SKM-1 treated with dmso at 0.1 percent for 144 hours (cell line): ENCODE results near the gene DDTL.
"Not testable (repeated sequence)": the region's sequence is repeated elsewhere in the genome, so short reads cannot be mapped to it uniquely, and the experiment has no call there.

Source experiments
- DNase-seq: peaks from one replicate; lab custom pipeline; 2025; ENCODE audit not compliant: unreplicated experiment; lab: John Stamatoyannopoulos, UW

The DDTL gene

DNA sequence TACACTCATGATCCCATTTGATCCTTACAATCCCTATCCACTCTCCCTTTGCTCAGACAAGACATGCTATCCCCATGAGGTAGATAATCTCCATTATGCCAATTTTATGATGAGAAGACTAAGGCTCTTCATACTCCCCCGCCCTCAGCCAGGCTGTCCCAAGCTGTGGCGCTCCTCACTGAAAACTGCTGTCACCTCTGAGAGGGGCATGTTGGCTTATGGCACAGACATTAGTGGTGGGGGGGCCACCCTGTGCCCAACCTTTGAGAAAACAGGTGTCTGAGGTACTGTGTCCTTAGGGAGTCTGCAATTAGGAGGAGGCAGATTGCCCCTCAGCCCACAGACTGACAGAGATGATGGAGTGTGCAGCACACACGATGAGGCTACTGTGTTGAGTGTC lies 2.4 kb downstream of the DDTL start:
- DNase-seq, result no peak

- no peak for DNase-seq
These were observed 3.5 kb downstream of the DDTL start for GRCh38 chr22:23970201-23970641.

GRCh38 chr22:23970816-23971486 lies 4.3 kb downstream of the DDTL start:
- DNase-seq, result no peak

DNA sequence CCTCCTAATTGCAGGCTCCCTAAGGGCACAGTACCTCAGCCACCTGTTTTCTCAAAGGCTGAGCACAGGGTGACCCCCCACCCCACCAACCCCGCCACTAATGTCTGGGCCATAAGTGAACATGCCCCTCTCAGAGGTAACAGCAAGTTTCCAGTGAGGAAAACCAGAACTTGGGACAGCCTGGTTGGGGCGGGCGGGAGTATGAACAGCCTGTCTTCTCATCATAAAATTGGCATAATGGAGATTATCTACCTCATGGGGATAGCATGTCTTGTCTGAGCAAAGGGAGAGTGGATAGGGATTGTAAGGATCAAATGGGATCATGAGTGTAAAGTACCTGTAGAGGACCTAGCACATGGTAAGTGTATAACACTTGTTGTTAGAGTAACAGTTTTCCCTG lies 5.2 kb downstream of the DDTL start:
- not testable (repeated sequence) for DNase-seq

- not testable (repeated sequence) for DNase-seq
These were observed 7.7 kb downstream of the DDTL start, which contains the start of gene DDT for GRCh38 chr22:23974345-23974744. Gene DDT (minus strand): TSS chr22:23974441. CDS start chr22:23974414, 27 bp downstream.

- not testable (repeated sequence) for DNase-seq
These were observed 8.2 kb downstream of the DDTL start for GRCh38 chr22:23974836-23975352.

- DNase-seq, result not testable (repeated sequence)
These were observed 10.6 kb downstream of the DDTL start for GRCh38 chr22:23977304-23977703.

DNA sequence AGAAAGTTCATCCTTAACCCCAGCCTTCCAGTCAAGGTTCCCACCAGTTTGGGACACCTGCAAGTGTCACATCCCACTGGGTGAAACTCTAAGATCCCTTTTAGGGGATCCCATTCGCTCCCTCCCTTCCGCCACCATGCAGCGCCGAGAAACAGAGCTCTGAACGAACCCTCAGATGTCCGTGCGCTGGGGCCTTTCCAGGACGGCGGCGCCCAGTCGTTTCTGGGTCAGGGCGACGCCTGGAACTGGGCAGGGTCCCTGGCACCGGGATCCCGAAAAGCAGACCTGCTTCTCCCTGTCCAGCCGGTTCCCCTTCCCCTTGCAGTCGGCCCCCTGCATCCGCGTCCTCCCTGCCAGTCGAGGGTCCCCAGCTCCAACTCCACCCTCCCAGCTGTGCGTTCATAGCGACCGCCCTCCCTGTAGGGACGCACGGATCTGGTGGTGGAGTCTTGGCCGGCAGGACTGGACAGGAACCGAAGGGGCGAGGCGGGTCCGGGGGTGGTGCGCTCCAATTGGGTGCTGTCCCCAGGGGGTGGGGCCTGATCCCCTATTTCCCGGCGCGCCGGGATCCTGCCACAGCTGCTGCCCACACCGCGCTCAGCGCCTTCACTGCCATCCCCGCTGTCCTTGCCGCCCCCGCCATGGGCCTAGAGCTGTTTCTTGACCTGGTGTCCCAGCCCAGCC lies 13.0 kb downstream of the DDTL start, which contains the start of gene GSTT2:
Gene GSTT2 (plus strand): TSS at position 578 of the 684 bp plus-strand sequence.
- not testable (repeated sequence) for DNase-seq

DNA sequence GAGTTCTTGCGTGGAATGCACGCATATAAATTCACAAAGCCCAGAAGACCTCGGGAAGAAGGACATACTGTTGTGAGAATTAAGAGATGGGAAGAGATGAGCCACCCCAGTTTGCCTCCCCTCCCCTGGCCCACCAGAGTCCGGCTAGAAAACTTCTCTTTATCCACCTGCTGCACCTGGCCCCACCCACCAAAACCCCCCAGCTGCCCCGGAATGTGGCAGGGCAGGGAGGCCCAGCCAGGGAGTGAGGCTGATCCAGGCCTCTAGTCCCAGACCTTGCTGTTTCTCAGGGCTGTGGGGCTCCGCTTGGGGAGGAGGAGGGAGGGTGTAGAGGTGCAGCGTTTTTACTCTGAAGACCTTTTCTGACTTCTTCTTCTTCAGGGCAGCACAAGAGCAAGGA lies 13.9 kb downstream of the DDTL start:
- not testable (repeated sequence) for DNase-seq

- DNase-seq, result no peak
These were observed 17.7 kb downstream of the DDTL start for GRCh38 chr22:23984430-23984829.

GRCh38 chr22:23986089-23986488 lies 19.4 kb downstream of the DDTL start:
- not testable (repeated sequence) for DNase-seq

GRCh38 chr22:23986538-23987178 lies 20.0 kb downstream of the DDTL start:
- DNase-seq, result not testable (repeated sequence)

GRCh38 chr22:23989583-23990244 lies 23.0 kb downstream of the DDTL start:
- DNase-seq, result not testable (repeated sequence)

DNA sequence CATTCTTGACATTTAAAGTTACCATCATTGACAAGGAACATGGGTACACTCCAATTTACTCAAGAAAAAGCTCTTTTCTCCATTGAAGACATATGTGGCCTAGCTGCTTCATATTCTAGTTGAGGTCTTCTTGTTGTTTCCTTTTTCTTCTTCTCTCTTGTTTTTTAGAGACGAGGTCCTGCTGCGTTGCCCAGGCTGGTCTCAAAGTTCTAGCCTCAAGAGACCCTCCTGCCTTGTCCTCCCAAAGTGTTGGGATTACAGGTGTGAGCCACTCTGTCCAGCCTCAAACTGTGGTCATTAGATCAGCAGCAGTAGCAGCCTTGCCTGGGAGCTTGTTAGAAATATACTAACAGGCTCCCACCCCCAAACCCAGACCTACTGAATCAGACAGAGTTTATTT lies 26.4 kb downstream of the DDTL start:
- DNase-seq, result not testable (repeated sequence)

DNA sequence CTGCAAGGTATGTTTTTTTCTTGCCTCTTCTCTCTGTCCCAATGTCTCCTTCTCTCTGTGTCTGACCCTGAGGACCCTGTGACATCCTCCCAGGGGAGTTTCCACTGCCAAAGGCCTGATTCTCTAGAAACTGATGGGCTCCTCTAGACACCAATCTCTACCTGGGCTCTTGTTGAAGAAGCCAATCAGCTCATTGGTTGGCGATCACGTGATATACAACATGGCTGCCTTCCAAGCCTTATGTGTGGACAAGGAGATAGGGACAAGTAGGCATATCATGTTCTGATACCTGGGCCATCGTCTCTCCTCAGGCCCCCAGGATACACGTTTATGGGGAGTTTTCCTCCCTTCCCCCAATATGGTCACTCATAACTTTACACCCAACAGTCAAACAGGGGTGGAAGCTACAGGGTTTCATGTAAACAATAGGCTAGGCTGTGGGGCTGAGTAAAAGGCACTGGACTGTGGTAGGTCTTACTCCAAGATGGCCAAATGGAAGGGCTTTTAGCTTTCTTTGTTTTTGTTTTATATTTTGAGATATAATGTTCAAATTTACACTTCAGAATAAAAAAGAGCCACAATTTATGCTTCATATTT lies 27.0 kb downstream of the DDTL start:
- not testable (repeated sequence) for DNase-seq

GRCh38 chr22:23997092-23997491 lies 30.4 kb downstream of the DDTL start:
- DNase-seq, result no peak

DNA sequence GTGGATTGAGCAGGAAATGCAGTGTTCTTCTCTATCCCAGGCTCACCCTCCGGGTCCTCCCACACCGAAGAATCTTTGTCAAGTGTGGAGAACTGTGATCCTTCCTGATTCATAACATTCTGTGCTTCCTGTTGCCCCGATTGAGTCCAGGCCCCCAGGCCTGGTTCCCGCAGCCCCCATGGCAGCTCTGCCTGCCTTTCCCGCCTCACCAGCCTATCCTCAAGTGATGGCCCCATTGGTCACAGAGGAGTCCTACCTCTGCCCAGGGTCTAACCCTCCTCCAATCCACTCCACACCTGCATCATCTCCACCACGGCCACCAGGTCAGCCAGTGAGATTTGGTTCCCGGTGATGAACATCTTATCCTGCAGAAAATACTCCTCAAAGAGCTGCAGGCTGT lies 33.1 kb downstream of the DDTL start:
- not testable (repeated sequence) for DNase-seq

- no peak for DNase-seq
These were observed 34.6 kb downstream of the DDTL start for GRCh38 chr22:24001314-24001713.

DNA sequence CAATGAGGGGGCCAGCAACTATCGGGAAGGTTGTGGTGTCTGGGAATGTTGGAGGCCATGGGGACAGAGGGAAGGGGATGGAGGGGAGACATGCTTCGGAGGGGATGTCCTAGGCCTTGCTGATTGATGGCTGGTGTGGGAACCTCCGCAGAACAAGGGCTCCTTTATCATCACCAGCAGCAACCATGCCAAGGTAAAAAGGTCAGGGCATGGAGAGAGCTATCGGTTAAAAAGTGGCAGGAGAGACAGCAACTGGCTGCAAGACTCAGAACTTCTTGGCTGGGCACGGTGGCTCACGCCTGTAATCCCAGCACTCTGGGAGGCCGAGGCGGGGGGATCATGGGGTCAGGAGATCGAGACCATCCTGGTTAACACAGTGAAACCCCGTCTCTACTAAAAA lies 35.6 kb downstream of the DDTL start:
- no peak for DNase-seq

DNA sequence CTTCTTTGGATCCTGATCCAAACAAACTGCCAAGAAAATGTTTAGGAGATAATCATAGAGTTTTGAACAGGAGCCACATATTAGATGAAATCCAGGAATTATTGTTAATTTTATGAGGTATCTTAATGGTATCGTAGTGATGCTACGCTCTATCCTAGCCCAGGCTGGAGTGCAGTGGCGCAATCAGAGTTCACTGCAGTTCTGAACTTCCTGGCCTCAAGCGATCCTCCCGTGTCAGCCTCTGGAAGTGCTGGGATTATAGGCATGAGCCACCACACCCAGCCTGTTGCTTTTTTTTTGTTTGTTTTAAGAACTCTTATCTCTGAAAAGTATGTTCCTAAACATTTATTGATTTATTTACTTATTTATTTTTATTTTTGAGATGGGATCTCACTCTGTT lies 36.2 kb downstream of the DDTL start:
- no peak for DNase-seq

DNA sequence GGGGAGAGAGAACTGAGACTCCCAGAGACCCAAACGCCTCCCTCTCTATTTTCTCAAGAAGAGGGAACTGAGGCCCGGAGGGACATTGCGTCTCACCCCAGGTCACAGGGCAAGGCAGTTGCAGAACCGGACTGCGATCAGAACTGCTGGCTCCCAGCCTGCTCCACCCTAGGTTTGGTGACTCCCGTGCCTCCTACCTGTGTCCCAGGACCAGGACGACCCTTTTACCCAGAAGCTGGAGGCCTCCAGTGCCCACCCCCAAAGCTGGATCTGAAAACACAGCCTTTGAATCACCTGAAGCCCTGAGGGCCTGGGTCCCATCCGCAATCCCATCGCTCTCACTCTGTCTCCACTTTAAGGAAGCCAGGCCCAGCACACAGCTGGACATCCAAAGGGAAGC lies 37.2 kb downstream of the DDTL start:
- DNase-seq, result no peak
